Neural crest cell (in vitro differentiated cells): ENCODE results near the gene GALNT14. TPM values are rescaled to one million over a fixed set of nuclear protein-coding genes. Genes with fewer than 3 reads are reported as not detected.

Source experiments
- DNase-seq: peaks from one replicate; pipeline ENCODE4 v3.0.0; 2021; ENCODE audit warnings: low read depth, mixed read lengths, low spot score
- H3K27ac Mint-ChIP-seq: one replicate; pipeline ENCODE4 v1.8.0; 2021; ENCODE audit warnings: mild to moderate bottlenecking, mixed read lengths; ENCODE audit not compliant: unreplicated experiment
- H3K27me3 Mint-ChIP-seq: 2 replicates; pipeline ENCODE4 v1.8.0; 2021; ENCODE audit warnings: low read depth, mild to moderate bottlenecking, mixed read lengths
- H3K36me3 Mint-ChIP-seq: 2 replicates; pipeline ENCODE4 v1.8.0; 2021; ENCODE audit warnings: low read depth, mild to moderate bottlenecking, mixed read lengths
- H3K4me1 Mint-ChIP-seq: 2 replicates; pipeline ENCODE4 v1.8.0; 2021; ENCODE audit warnings: mixed read lengths
- H3K4me3 Mint-ChIP-seq: one replicate; pipeline ENCODE4 v1.8.0; 2021; ENCODE audit warnings: mild to moderate bottlenecking, mixed read lengths
- H3K9me3 Mint-ChIP-seq: 2 replicates; pipeline ENCODE4 v1.8.0; 2021; ENCODE audit warnings: mixed read lengths
- total RNA-seq: library from RNA; stranded (reverse); gene quantifications from 2 replicates; pipeline ENCODE4 v1.2.1, GENCODE V29; 2021
- TF ChIP-seq, protein P1 (sequence below): fragments of 200-600 bp; sonication (generic); conservative IDR thresholded peaks from 2 replicates; pipeline ENCODE4 v1.5.0; 2021; ENCODE audit warnings: antibody characterized with exemption, mild to moderate bottlenecking

GALNT14 gene
- total RNA-seq, 1 donor from 2014 or later: 1.5 TPM

DNA sequence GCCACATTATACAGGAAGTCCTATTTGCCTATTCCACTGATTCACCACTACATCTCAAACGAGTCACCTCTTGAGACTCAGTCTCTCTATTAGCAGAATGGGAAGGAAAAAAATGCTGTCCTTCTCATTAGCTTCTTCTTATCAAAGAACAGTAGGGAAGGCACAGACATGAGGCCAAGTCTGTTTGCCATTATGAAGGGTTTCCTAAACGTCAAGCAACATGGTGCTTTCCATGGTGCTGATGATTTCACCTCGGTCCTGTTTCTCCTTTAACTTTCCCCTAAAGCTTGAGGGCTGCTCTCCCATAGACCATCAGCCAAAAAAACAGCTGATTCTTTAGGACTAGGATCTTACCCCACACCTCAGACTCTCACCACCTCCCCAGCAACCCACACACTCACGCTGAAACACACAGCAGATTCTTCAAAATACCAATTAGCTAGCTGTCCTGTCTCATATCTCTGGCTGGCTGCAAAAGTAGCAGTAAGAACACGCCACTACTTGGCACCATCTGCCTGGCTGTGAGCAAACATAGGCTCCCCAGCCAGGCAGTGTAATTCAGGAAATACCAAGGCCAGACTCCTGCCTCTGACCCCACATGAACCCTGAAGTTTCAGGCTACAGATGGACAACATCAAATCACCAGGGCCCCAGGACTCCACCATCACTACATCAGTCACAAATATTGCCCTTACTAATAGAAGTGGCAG is 30.5 kb downstream of the GALNT14 start:
- TF ChIP-seq, protein P1, sequence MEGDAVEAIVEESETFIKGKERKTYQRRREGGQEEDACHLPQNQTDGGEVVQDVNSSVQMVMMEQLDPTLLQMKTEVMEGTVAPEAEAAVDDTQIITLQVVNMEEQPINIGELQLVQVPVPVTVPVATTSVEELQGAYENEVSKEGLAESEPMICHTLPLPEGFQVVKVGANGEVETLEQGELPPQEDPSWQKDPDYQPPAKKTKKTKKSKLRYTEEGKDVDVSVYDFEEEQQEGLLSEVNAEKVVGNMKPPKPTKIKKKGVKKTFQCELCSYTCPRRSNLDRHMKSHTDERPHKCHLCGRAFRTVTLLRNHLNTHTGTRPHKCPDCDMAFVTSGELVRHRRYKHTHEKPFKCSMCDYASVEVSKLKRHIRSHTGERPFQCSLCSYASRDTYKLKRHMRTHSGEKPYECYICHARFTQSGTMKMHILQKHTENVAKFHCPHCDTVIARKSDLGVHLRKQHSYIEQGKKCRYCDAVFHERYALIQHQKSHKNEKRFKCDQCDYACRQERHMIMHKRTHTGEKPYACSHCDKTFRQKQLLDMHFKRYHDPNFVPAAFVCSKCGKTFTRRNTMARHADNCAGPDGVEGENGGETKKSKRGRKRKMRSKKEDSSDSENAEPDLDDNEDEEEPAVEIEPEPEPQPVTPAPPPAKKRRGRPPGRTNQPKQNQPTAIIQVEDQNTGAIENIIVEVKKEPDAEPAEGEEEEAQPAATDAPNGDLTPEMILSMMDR: no peak
- no peaks in the 10 kb centered on the region for H3K9me3 Mint-ChIP-seq
- peaks cover 32% of the 10 kb centered on the region for H3K27me3 Mint-ChIP-seq
- H3K36me3 Mint-ChIP-seq: no peaks in the 10 kb centered on the region
- H3K4me1 Mint-ChIP-seq: no peaks in the 10 kb centered on the region
- DNase-seq: no peak
- no peak overlapping the region for H3K4me3 Mint-ChIP-seq
- H3K27ac Mint-ChIP-seq: no peak overlapping the region

- Mint-ChIP-seq H3K4me3 (no peak overlapping the region), H3K4me1 (no peaks in the 10 kb centered on the region), H3K27ac (no peak overlapping the region), H3K36me3 (no peaks in the 10 kb centered on the region), H3K27me3 (peaks cover 29% of the 10 kb centered on the region), H3K9me3 (no peaks in the 10 kb centered on the region)
- TF ChIP-seq, protein P1: no peak
- no peak for DNase-seq
These were observed 36.5 kb downstream of the GALNT14 start for GRCh38 chr2:31101701-31102100.

DNA sequence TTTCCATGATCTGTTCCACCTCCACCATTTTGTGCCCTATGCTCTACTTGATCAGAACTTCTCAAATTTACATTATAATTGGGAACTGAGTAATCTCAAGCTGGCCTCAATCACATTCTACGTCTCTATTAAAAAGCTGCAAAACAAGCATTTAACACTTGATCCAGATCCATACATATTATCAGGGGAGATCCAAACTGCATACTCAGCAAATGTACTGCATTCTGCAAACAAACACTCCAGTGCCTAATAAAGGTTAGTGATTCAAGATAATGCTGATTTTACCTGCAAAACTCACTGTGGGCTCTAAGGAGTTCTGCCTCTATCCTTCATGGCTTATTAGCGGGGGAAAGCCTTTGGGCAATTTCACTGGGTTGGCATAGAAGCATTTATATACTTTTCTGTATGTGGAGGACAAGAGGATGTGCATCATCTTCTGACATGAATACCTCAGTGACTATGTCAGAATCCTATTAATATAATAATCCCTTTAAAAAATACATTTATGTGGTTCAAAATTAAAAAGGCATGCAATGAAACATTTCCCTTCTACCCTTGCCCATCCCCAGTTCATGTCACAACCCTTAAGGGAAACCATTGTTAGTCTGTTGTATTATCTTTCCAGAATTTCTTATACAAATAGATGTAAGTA is 40.2 kb downstream of the GALNT14 start:
- Mint-ChIP-seq H3K4me3 (no peak overlapping the region), H3K27me3 (peaks cover 12% of the 10 kb centered on the region), H3K27ac (no peak overlapping the region), H3K4me1 (peaks cover 5% of the 10 kb centered on the region), H3K36me3 (no peaks in the 10 kb centered on the region), H3K9me3 (peaks cover 2% of the 10 kb centered on the region)
- no peak for DNase-seq
- TF ChIP-seq, protein P1: no peak

GRCh38 chr2:31090188-31090587 is 48.1 kb downstream of the GALNT14 start:
- Mint-ChIP-seq H3K4me1 (peaks cover 5% of the 10 kb centered on the region), H3K27me3 (peaks cover 31% of the 10 kb centered on the region), H3K4me3 (no peak overlapping the region), H3K36me3 (no peaks in the 10 kb centered on the region), H3K9me3 (peaks cover 11% of the 10 kb centered on the region), H3K27ac (no peak overlapping the region)
- no peak for DNase-seq
- TF ChIP-seq, protein P1: no peak

GRCh38 chr2:31089645-31090044 is 48.6 kb downstream of the GALNT14 start:
- TF ChIP-seq, protein P1: no peak
- peaks cover 5% of the 10 kb centered on the region for H3K4me1 Mint-ChIP-seq
- H3K9me3 Mint-ChIP-seq: peaks cover 9% of the 10 kb centered on the region
- no peaks in the 10 kb centered on the region for H3K36me3 Mint-ChIP-seq
- H3K27ac Mint-ChIP-seq: no peak overlapping the region
- no peak overlapping the region for H3K4me3 Mint-ChIP-seq
- peaks cover 28% of the 10 kb centered on the region for H3K27me3 Mint-ChIP-seq
- no peak for DNase-seq
